ENCODE measurements around the gene SMG6.

Gene SMG6

DNA sequence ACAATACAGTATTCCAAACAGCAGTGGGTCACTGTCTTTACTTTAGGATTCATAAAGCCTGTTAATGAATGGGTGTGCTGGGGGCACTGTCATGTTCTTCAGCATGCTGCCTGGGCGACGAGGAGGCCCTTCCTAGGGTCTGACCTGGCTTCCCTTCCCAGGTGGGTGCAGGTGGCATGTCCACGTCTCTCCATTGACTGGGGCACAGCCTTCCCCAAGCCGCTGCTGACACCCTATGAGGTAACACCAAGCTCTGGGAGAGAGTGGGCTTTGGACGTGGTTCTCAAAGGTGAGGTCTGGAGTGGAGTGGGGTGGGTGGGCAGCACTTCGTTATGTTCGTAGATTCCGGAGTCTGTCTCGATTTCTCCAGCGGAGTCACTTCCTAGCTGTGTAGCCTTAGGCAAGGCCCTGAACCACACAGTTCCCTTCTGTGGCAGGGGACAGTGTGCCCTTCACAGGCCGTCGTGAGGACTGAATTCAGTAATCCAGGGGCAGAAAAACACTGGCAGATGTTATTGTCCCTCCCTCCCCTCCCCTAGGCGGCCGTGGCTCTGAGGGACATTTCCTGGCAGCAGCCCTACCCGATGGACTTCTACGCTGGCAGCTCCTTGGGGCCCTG lies 262.5 kb downstream of the SMG6 start:
- no peak for DNase-seq

- no peak for DNase-seq
Observed at GRCh38 chr17:2040219-2040827, 263.3 kb downstream of the SMG6 start.

DNA sequence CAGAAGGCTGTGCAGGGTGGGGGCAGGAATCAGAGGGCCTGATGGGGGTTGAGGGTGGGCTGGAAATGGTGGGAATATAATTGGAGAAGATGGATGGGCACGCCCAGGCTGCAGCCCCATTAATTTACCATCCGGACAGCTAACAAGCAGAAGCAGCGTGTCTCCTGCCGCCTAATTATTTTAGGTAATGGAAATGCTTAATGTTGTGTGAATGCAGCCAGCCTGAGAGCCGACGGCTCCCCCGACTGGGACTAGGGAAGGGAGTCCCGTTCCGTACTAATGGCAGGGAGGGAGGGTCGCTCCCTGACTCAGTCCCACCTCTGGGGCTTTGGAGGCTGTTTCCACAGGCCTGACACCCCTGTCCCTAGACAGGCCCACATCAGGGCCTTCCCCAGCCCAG lies 266.4 kb downstream of the SMG6 start:
- no peak for DNase-seq

GRCh38 chr17:2035541-2036488 lies 267.8 kb downstream of the SMG6 start:
- DNase-seq: no peak

DNA sequence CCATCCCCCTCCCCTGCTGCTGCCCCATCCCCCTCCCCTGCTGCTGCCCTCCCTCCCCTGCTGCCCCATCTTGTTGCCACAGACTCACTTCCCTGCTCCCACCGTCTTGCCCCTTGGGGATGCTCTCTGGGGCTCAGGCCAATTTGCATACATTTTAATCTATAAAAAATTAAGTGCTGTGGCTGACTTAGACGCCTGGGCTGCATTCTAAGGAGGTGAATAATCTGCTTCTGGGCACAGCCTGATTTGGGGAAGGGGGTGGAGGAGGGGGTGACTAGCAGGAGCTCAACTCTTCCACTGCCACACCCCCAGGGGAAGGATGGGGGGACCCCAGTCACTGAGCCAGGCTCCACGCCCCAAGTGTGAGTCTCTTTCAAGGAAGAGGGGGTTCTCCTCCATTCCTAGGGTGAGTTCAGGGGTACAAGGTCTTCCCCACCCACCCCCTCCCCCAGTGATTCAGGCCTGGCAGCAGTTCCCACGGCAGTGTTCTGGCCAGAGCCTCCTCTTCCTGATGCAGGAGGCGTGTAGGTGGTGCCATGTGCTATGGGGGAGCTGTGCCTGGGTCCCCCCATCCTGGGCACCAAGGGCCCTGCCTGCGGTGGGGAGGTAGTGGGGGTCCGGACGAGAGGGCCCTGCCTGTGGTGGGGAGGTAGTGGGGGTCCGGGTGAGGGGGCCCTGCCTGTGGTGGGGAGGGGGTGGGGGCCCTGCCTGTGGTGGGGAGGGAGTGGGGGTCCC lies 268.6 kb downstream of the SMG6 start:
- DNase-seq: no peak

- no peak for DNase-seq
Observed at GRCh38 chr17:2034157-2034556, 269.4 kb downstream of the SMG6 start.

DNA sequence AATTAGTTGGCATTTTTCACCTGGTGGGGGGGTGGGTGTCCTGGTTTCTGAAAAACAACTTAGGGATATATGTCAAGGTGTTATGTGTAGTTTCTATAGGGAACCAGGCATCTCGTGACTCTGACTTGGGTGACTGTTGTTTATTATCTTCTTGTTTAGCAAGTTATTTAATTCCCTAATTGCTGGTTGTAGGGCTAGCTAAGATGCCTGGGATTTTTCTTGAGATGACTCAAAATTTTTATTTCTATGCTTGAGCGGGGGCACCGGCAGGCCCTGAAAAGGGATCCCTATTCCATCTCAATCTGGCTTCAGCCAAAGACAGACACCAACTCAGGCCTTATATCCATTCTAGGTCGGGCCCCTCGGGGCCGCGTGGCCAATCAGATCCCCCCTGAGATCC lies 270.4 kb downstream of the SMG6 start:
- DNase-seq: no peak

GRCh38 chr17:2030779-2031163 lies 272.8 kb downstream of the SMG6 start:
- no peak for DNase-seq

- DNase-seq: peak; percentile 93
Observed at GRCh38 chr17:2029911-2030778, 273.4 kb downstream of the SMG6 start, which contains the start of gene DPH1. DPH1 (plus strand) TSS chr17:2030153; CDS start chr17:2030170, 17 bp downstream.

DNA sequence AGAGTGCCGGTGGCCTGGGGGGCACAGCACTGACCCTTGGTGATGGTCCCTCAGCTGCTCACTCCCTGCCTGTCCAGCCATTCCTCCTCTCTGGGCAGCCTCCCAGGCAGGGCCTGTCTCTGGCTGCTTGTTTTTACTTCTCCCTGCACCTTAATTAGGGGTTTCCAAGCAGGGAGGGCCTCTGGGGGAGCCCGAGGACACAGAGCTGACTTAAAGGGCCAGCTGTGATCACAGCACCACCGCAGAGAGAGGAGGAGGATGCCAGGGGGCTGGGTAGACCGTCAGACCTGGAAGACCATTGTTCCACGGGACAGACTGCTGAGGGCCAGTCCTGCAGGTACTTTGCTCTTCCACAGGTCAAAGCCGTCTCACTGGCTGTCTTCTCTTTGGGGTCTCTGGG lies 274.8 kb downstream of the SMG6 start:
- DNase-seq: no peak

- no peak for DNase-seq
Observed at GRCh38 chr17:2028234-2028614, 275.4 kb downstream of the SMG6 start.

DNA sequence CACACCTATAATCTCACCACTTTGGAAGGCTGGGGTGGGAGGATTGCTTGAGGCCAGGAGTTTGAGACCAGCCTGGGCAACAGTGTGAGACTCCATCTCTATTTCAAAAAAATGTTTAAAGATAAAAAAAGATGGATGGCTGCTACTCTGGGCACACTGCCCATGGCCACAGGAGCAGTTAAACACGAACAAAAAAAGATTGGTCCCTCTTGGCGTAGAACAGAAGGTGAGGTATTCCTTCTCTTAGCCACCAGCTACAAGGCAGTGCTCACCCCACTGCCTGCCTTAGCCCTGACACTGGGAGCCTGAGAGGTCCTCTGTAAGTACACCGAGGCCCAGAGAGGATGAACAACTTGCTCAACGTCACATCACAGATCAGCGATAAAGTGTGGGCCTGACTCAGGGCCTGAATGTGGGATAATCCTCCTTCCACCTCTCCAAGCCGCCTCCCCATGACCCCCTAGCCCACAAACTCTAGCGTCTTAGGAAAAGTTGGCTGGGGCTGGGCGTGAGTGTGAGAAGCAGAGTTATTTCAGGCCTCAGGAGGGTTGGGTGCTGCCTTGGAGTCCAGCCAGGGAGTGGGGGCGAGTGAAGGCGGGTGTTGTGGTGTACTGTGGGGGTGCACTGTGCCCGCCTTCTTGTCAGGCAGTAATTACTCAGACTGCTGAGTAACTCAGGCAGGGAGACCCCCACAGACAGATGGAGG lies 275.9 kb downstream of the SMG6 start:
- no peak for DNase-seq

- DNase-seq: peak; percentile 64
Observed at GRCh38 chr17:2025622-2026309, 277.8 kb downstream of the SMG6 start.

DNA sequence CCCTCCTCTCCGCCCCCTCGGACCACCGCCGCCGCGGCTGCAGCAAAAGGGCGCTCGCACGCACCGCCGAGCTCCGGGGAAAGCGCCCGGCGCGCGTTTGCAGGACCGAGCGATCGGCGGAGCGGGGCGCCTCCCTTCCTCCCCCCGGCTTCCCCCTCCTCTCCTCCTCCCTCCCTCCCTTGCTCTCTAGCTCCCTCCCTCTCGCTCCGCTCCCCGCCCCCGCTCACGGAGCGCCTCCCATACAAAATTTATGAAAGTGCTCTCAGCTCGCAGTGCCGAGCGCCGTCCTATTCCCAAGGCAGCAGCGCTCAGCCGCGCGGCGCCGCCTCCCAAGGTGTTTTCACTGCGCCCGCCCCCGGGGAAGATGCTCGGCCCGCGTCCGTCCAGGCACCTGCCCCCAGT lies 278.4 kb downstream of the SMG6 start, which contains the start of gene RTN4RL1:
RTN4RL1 (minus strand) TSS at position 115 of the 402 bp plus-strand sequence. CDS start 469 bp downstream, outside the sequence.
- peak; percentile 79 for DNase-seq

- peak; percentile 68 for DNase-seq
Observed at GRCh38 chr17:2024572-2025219, 278.9 kb downstream of the SMG6 start.

GRCh38 chr17:2023692-2024571 lies 279.7 kb downstream of the SMG6 start:
- DNase-seq: peak; percentile 77

DNA sequence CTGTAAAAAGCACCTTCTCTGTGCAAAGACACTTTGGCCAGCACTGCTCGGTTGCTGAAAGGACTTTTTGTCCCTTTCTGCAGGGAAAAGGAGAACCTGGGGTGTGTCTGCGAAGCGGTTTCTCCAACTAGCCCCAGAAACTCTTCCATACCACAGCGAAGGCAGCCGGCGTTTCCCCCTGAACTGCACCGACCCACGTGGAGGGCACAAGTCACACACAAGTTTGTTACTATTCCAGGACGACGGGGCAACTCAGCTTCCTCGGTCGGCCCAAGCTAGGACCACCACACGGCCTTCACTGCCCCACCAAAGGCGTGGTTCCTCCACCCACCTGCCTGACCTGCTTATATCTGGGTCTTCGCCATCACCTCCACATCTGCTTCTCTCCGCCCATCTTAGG lies 280.3 kb downstream of the SMG6 start:
- peak; percentile 68 for DNase-seq

DNA sequence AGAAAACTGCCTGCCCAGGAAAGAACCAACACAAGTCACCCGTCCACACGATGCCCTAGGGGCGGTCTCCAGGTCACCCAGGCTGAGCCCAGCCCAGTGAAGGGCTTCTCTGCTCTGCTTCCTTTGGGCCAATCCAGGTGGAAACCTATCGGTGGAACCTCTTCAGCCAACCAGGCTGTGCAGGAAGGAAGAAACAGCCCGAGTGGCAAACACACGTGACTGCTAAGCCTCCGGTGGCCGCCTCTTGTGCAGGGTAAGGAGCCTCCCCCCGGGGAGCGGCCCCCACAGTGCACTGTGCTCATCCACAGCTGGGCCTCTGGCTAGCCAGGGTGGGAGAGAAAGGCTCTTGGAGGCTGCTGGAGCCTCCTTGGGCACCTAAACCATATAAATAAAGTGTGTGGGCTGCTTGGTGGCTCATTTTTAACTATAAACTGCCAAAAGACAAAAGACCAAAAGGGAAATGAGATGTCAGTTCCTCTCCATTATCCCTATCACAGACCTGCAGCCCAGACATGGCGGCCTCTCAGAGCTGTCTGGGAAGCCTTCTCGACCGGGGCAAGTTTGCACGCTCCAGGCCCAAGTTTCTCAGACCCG lies 280.8 kb downstream of the SMG6 start:
- peak; percentile 68 for DNase-seq

DNA sequence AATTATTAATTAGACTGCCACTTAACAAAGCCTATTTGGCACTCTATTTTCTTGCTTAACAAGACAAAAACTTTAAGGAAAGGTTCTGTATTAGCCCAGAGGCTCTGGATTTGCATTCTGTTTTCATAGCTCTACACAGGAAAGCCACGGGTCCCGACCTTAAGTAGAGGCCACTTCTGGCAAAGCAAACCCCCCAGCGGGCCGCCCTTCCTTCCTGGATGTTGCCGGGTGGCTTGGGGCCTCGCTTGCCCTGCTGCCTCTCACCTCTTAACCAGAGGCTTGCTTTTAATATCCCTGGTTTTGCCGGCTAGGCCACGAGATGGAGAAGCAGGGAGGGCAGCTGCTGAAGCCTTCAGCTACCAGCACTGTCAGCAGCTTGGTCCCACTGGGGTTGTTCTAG lies 282.9 kb downstream of the SMG6 start:
- DNase-seq: no peak
